Caco-2 (cell line): Measurements from ENCODE around the gene PADI6. TPM values are rescaled to one million over a fixed set of nuclear protein-coding genes. Genes with fewer than 3 reads are reported as not detected.
A peak's percentile ranks its signal among the peaks of the same experiment; 100 is the strongest.

Experiments
- BruUV-seq: library from RNA; stranded (reverse); fragments of 400-500 nt; replicated peaks from 2 replicates; lab custom pipeline; 2021; lab: Mats Ljungman, UMichigan
- CTCF ChIA-PET: fragments of 300-600 bp; sonication (Branson Sonifier 250); formaldehyde crosslinking; loops from one replicate; lab custom pipeline; 2022; ENCODE audit warnings: antibody characterized with exemption; lab: Charles Lee
- POLR2A ChIA-PET: fragments of 300-600 bp; sonication (Branson Sonifier 250); formaldehyde crosslinking; loops from one replicate; lab custom pipeline; 2022; ENCODE audit warnings: antibody characterized with exemption; lab: Charles Lee
- DNase-seq, 2 experiments: peaks; one replicate each; pipeline versions ENCODE4 v3.0.0 to v3.0.0-alpha.2; 2020 to 2022
- H3K27me3 ChIP-seq: replicated peaks from 2 replicates; pipeline ENCODE4 v1.6.0; 2011; ENCODE audit warnings: low read length; ENCODE audit not compliant: control insufficient read depth, insufficient read depth
- H3K36me3 ChIP-seq: 2 replicates; pipeline ENCODE4 v1.5.1; 2011; ENCODE audit warnings: low read length; ENCODE audit not compliant: control insufficient read depth, insufficient read depth
- H3K4me1 ChIP-seq: fragments of 250-450 bp; sonication (Bioruptor Pico); 2 replicates; pipeline ENCODE4 v1.5.1; 2020; ENCODE audit warnings: mild to moderate bottlenecking
- H3K4me3 ChIP-seq: 2 replicates; pipeline ENCODE4 v1.5.1; 2011; ENCODE audit warnings: low read depth, mild to moderate bottlenecking, control low read depth, low read length
- H3K9me3 ChIP-seq: fragments of 250-450 bp; sonication (Bioruptor Pico); 2 replicates; pipeline ENCODE4 v1.5.1; 2020; ENCODE audit warnings: mild to moderate bottlenecking, moderate library complexity
- H3K27ac Mint-ChIP-seq: one replicate; pipeline ENCODE4 v1.8.0; 2022; ENCODE audit warnings: mixed read lengths; ENCODE audit not compliant: unreplicated experiment
- H3K27me3 Mint-ChIP-seq: one replicate; pipeline ENCODE4 v1.8.0; 2022; ENCODE audit warnings: mixed read lengths; ENCODE audit not compliant: insufficient read depth, unreplicated experiment
- H3K36me3 Mint-ChIP-seq: one replicate; pipeline ENCODE4 v1.8.0; 2022; ENCODE audit warnings: mild to moderate bottlenecking, mixed read lengths; ENCODE audit not compliant: insufficient read depth, unreplicated experiment
- H3K4me1 Mint-ChIP-seq: one replicate; pipeline ENCODE4 v1.8.0; 2022; ENCODE audit warnings: low read depth, mixed read lengths; ENCODE audit not compliant: unreplicated experiment
- H3K4me3 Mint-ChIP-seq: one replicate; pipeline ENCODE4 v1.8.0; 2022; ENCODE audit warnings: mild to moderate bottlenecking, moderate library complexity, mixed read lengths; ENCODE audit not compliant: unreplicated experiment
- H3K9me3 Mint-ChIP-seq: one replicate; pipeline ENCODE4 v1.8.0; 2022; ENCODE audit warnings: mixed read lengths; ENCODE audit not compliant: unreplicated experiment
- CTCF ChIP-seq, 2 experiments: fragments of 200-600 bp in 1 of 2; IDR thresholded peaks; 1 replicate in 1 of 2; 2 replicates in 1 of 2; pipeline versions ENCODE4 v1.5.1 to v1.8.0; 2011 to 2022; ENCODE audit warnings: antibody characterized with exemption in 1 of 2, control low read depth in 1 of 2, inconsistent platforms in 1 of 2, low read depth in 1 of 2, low read length in 1 of 2, mild to moderate bottlenecking in 1 of 2, moderate library complexity in 1 of 2; ENCODE audit not compliant: insufficient read depth in 1 of 2, severe bottlenecking in 1 of 2, unreplicated experiment in 1 of 2
- intact Hi-C: fragments of 100-400 bp; cut with micrococcal nuclease; formaldehyde crosslinking; loops from one replicate; pipeline ENCODE4 v1.10.0; 2022; ENCODE audit not compliant: unreplicated experiment
- total RNA-seq: library from RNA; stranded (reverse); gene quantifications from 2 replicates; pipeline ENCODE4 v1.2.3, GENCODE V29; 2022

The PADI6 gene
- total RNA-seq, 1 experiment from 2014 or later: not detected

- Histone ChIP-seq H3K36me3 (peaks cover 2% of the 10 kb centered on the region), H3K4me3 (no peak overlapping the region), H3K9me3 (no peaks in the 10 kb centered on the region), H3K4me1 (no peaks in the 10 kb centered on the region), H3K27me3 (no peaks in the 10 kb centered on the region)
- no peaks in the 10 kb centered on the region for H3K27me3 Mint-ChIP-seq
- no peaks in the 10 kb centered on the region for H3K4me1 Mint-ChIP-seq
- H3K27ac Mint-ChIP-seq: no peak overlapping the region
- CTCF ChIA-PET: no interaction called here
- TF ChIP-seq CTCF (IDR thresholded peaks at IDR 0.05; ENCODE audit: insufficient read depth in 1 of 2, low read depth in 1 of 2, low read length in 1 of 2, severe bottlenecking in 1 of 2, unreplicated experiment in 1 of 2): no peak
- intact Hi-C loops: no loop called here
- no TSS peak for BruUV-seq
- H3K9me3 Mint-ChIP-seq: no peaks in the 10 kb centered on the region
- DNase-seq: no peak
- POLR2A ChIA-PET: no interaction called here
- H3K36me3 Mint-ChIP-seq: peaks cover 92% of the 10 kb centered on the region
- no peak overlapping the region for H3K4me3 Mint-ChIP-seq
Measured at GRCh38 chr1:17416389-17416788, 44.4 kb downstream of the PADI6 start.

GRCh38 chr1:17419626-17420328, 47.8 kb downstream of the PADI6 start:
- peaks cover 96% of the 10 kb centered on the region for H3K36me3 Mint-ChIP-seq
- Histone ChIP-seq H3K4me3 (no peak overlapping the region), H3K36me3 (peaks cover 2% of the 10 kb centered on the region), H3K4me1 (no peaks in the 10 kb centered on the region), H3K27me3 (no peaks in the 10 kb centered on the region), H3K9me3 (no peaks in the 10 kb centered on the region)
- no peak overlapping the region for H3K4me3 Mint-ChIP-seq
- ChIA-PET POLR2A (no interaction called here), CTCF (no interaction called here)
- no peaks in the 10 kb centered on the region for H3K4me1 Mint-ChIP-seq
- DNase-seq: peak in 1 of 2 experiments; percentile 59
- H3K27me3 Mint-ChIP-seq: no peaks in the 10 kb centered on the region
- H3K27ac Mint-ChIP-seq: no peak overlapping the region
- intact Hi-C loops: no loop called here
- H3K9me3 Mint-ChIP-seq: no peaks in the 10 kb centered on the region
- TF ChIP-seq CTCF (IDR thresholded peaks at IDR 0.05; ENCODE audit: insufficient read depth in 1 of 2, low read depth in 1 of 2, low read length in 1 of 2, severe bottlenecking in 1 of 2, unreplicated experiment in 1 of 2): peak; percentile 73 to 85
- no TSS peak for BruUV-seq

- Histone ChIP-seq H3K9me3 (no peaks in the 10 kb centered on the region), H3K27me3 (no peaks in the 10 kb centered on the region), H3K4me3 (no peak overlapping the region), H3K4me1 (no peaks in the 10 kb centered on the region), H3K36me3 (peaks cover 2% of the 10 kb centered on the region)
- intact Hi-C loops: no loop called here
- no peak for DNase-seq
- no peak for TF ChIP-seq CTCF (IDR thresholded peaks at IDR 0.05; ENCODE audit: insufficient read depth in 1 of 2, low read depth in 1 of 2, low read length in 1 of 2, severe bottlenecking in 1 of 2, unreplicated experiment in 1 of 2)
- BruUV-seq: no TSS peak
- Mint-ChIP-seq H3K27ac (no peak overlapping the region), H3K4me3 (no peak overlapping the region), H3K9me3 (no peaks in the 10 kb centered on the region), H3K4me1 (no peaks in the 10 kb centered on the region), H3K36me3 (peaks cover 96% of the 10 kb centered on the region), H3K27me3 (no peaks in the 10 kb centered on the region)
- POLR2A ChIA-PET: no interaction called here
- CTCF ChIA-PET: no interaction called here
Measured at GRCh38 chr1:17420391-17420918, 48.5 kb downstream of the PADI6 start.
